NK-92 (cell line): ENCODE data around the gene GRIA1.

ENCODE experiments used
- DNase-seq: peaks from one replicate; lab custom pipeline; 2025; ENCODE audit not compliant: unreplicated experiment; lab: John Stamatoyannopoulos, UW

The GRIA1 gene

DNA sequence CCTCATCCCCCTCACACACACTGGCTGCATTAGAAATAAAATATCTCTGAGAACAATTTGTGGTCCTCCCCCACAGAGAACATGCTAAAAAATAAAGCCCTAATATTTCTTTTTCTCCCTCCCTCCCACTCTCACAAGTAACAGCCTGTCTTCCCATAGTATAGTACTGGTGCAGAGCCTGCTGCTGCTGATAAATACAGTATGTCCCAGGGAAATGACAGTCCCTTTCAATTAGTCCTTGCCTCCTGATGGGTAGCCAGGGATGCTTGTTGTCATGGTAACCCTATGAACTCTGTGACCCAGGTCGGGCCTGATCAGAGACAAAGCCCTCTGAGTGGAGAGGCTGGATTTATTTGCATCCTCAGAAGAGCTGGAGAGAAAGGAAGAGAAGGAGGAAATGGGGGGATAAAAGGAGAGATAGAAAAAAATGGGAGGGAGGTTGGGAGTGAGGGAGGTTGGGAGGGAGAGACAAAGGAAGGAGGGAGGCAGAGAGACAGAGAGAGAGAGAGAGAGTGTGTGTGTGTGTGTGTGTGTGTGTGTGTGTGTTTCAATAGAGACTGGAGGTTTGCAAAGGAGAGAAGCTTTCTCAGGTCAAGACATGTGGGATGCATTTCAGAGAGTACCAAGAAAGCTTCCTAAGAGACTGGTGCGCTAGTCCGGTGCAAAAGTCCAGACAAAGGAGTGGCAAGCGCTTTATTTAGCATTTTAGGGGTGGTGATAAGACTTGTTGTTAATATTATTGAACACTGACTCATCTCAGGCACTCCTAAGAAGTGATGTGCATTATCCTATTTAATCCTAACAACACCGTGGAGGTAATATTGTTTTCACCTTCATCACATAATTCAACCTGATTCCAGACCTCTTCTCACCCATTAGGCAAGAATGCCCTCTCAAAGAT lies 287.5 kb downstream of the GRIA1 start:
- DNase-seq: no peak

- no peak for DNase-seq
These were observed 289.4 kb downstream of the GRIA1 start for GRCh38 chr5:153779836-153780235.

DNA sequence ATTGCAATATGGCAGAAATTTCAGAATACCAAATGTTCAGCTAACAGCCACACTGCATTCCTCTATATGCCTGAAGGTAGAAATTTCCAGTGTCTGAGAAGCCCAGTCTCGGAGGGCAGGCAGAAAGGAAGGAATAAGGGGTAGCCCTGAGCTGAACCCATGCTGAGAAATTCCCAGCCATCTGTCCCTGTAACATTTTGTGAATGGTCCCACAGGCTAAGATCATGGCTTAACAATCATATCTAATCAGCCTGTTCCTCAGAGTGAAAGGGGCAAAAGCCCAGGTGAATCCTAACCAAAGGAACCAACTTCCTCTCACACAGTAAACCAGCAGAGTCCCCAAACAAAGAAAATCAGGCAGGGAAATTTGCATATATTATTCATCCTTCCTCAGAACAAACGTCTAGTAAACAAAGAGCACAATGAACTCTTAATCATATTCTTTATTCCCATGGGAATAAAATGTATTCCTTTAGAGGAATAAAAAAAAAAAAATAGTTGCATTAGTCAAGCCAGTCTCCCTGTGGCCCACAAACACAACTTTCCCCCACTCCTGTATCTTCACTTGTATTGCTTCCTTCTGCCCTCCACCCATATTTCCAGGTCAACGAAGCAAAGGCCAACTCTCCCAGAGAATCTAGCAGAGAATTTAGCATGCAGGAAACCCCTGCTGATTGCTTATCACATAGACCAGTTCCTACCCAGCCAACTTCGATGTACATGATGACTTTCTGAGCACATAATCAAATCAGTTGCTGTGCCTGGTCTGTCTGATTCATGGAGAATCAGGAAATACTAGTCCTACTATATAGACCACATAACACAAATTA lies 290.6 kb downstream of the GRIA1 start:
- DNase-seq: no peak

DNA sequence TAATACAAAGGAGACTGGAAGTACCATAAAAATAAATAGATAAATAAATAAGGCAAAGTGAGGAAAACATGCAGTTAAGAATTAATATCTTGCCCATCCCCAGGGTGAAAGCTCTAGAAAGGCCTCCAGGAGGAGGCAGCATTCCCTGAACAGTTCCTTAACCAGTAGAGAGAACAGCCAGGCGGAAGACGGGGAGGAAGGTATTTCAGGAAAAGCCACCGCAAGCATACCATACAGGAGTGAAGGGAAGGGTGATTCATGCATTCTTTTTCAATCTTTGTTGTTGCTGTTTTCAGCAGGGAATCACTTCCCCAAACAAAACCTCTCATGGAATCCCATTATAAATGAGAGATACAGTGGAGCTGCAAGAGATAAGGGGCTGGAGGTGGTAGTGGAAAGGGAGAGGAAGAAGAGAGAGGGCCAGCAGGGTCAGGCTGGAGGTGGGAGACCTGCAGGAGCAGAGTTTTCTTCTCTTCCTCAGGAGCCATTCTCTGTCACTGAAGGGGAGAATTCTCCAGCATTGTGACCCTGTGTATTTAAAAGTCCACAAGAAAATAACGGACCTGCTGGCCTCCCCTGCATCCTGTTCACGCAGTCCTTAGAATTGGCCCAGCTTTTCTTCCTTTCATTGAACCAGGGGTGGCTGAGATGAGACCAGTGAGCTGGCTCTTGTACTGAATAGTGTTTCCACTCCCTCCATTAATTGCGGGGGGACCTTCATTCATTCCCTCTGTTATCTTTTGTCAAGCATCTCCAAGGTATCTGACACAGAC lies 292.3 kb downstream of the GRIA1 start:
- no peak for DNase-seq

DNA sequence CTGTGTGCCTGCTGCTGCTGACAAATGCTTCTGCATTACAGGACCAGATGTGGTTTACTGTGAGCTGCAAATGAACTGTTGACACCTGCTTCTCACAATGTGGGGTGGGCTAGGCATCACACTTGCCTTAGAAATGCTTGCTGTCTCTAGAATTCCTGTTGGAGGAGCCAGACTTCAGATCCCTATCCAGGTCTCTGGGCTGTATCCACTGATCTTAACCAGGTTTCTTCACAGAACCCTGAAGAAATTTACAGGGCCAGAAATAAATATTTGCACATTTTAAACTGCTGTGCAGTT lies 292.8 kb downstream of the GRIA1 start:
- no peak for DNase-seq

DNA sequence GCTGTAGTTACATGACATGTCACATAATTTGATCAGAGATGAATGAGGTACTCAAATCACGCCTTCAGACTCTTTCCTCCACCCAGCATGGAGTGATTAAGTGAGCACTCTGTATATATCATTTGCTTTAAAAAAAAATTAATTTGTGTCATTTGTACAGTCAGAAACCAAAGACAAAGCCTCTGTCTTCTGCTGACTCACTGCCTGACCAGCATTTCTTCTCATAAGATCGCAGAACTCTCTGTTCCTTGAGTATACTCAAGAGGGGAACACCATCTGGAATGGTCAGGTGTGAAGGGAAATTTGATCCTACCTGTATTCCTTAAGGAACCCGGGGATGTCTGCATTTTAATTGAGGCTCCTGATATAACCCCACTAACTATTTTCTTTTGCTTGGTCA lies 293.8 kb downstream of the GRIA1 start:
- no peak for DNase-seq

- DNase-seq: no peak
These were observed 300.9 kb downstream of the GRIA1 start for GRCh38 chr5:153791339-153791738.

DNA sequence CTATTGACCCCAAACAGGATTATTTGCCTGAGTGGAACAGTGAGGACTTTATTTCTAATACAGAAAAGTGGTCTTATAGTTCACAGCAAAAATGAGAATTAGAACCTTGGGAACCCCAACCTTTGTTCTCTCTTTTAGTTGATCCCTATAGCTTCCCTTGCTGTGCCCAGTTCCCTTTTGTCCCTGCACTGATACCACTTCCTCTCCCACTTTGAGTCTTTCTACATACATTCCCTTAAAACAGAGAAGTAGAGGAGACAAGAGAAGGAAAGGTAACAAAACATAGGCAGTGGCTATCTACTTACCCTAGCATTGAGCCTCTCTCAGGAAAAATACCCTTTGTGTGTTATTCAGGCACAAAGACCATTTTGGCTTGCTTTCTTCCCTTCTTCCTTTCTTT lies 301.8 kb downstream of the GRIA1 start:
- DNase-seq: no peak

- DNase-seq: no peak
These were observed 303.2 kb downstream of the GRIA1 start for GRCh38 chr5:153793699-153794098.

DNA sequence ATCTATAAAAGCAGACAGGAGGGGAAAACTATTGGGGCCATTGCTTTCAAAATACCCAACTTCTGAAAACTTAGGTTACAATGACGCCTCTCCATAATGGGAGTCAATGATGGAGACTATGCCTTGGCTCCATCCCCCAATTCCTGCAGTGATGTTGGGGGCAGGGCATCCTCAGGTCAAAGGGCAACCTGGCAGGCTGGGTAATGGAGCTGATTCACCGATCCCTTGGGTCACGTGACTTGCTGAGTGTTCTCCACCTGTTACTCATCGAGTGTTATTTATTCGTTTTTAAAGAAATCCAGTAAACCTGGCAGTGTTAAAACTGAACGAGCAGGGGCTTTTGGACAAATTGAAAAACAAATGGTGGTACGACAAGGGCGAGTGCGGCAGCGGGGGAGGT lies 303.9 kb downstream of the GRIA1 start:
- no peak for DNase-seq

GRCh38 chr5:153796527-153796926 lies 306.1 kb downstream of the GRIA1 start:
- no peak for DNase-seq

GRCh38 chr5:153797484-153797883 lies 307.0 kb downstream of the GRIA1 start:
- DNase-seq: no peak

- DNase-seq: no peak
These were observed 308.4 kb downstream of the GRIA1 start for GRCh38 chr5:153798830-153799229.

DNA sequence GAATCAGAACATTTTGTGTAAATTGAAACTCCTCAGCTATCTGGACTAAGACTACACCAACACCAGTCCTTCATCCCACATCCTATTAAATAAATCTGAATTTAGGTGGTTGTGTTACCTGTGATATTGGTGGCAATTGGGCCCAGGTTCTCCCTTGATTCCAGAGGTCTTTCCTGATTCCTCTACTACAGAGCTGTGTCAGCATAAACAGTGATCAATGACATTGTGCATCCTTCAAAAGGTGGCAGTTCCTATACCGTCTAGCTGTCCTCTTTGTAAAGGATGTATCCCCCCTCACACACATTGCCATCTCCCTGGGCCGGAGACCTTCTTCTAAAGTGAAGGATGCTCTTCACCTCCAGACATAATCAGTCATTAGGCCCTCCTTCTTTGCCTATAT lies 309.0 kb downstream of the GRIA1 start:
- DNase-seq: no peak

GRCh38 chr5:153802050-153802821 lies 311.8 kb downstream of the GRIA1 start:
- no peak for DNase-seq

DNA sequence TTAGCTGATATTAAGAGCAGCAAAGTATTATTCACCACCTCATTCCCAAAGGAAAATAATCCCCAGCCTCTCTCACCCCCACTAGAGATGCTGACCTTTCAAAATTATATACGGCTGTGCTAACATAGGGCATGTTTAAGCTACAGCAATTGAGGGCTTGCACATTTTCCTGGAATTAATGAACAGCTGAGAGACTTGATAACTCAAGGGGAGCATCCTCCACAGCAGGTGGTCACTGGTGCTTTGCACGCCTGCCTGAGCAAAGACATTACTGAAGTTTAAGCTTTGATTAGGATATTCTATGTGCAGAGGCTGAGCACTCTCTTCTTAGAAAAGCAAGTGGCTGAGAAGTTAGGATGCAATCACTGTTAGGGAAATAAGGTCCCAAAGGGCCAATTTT lies 317.3 kb downstream of the GRIA1 start:
- no peak for DNase-seq

GRCh38 chr5:153809166-153809565 lies 318.7 kb downstream of the GRIA1 start:
- DNase-seq: no peak

DNA sequence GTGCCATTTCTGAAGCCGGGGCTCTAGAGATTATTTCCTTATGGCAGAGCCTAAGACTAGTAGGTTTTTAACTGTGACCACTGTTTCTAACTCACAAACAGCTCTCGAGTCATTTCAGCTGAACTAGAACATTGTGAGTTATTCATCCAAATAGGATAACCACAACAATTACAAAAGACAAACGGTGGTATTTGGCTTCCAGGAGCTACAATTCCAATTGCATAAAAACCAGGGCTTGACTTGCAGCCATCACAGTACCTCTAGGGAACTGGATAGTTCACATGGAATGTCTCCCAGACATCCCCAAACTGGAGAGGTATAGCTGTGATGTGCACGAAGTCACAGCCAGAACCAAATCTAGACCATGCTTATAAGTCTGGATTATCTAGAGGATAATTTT lies 323.4 kb downstream of the GRIA1 start:
- no peak for DNase-seq

GRCh38 chr5:153816870-153817269 lies 326.4 kb downstream of the GRIA1 start:
- DNase-seq: no peak

DNA sequence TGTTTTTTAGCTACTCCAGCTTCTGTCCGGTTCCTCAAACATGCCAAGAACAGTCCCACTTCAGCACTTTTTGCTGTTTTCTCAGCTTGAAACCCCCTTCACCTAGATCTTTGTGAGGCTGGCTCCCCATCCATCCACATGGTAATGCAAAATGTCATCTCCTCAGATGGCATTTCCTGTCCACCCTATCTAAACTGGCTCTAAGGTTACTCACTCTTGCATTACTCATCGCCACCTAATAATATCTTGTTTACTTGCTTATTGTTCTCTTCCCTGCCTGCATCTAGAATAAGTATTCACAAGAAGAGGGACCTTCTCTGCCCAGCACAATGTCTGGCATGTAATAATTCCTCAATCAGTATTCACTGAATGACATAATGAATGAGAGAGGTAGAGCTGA lies 328.2 kb downstream of the GRIA1 start:
- no peak for DNase-seq

GRCh38 chr5:153823036-153823435 lies 332.6 kb downstream of the GRIA1 start:
- no peak for DNase-seq
